ACHN (cell line): Measurements from ENCODE around the gene PWP1.
A peak's percentile ranks its signal among the peaks of the same experiment; 100 is the strongest.

Experiments used
- DNase-seq: peaks from one replicate; pipeline ENCODE4 v3.0.0-alpha.2; 2015
- in situ Hi-C: cut with HindIII; loops from 2 replicates; pipeline ENCODE4 v1.10.0; 2017; ENCODE audit warnings: low sequenced_read_pairs, low pct_ligation_motif_present, low pct_unique_long_range_greater_than_20kb

The PWP1 gene

GRCh38 chr12:107685360-107686248, at the start of gene PWP1:
TSS of gene PWP1 (plus strand) at chr12:107685799. CDS start at chr12:107685900, 101 bp downstream.
- peak; percentile 99 for DNase-seq
- in situ Hi-C loops: no loop called here

- in situ Hi-C loops: no loop called here
- DNase-seq: no peak
Measured at GRCh38 chr12:107641154-107641553, 44.4 kb upstream of the PWP1 start.

- in situ Hi-C loops: no loop called here
- DNase-seq: no peak
Measured at GRCh38 chr12:107642240-107642639, 43.4 kb upstream of the PWP1 start.

- in situ Hi-C loops: no loop called here
- DNase-seq: no peak
Measured at GRCh38 chr12:107645630-107646333, 39.8 kb upstream of the PWP1 start.

- in situ Hi-C loops: no loop called here
- no peak for DNase-seq
Measured at GRCh38 chr12:107646436-107646835, 39.2 kb upstream of the PWP1 start.

- in situ Hi-C loops: no loop called here
- no peak for DNase-seq
Measured at GRCh38 chr12:107649661-107650061, 35.9 kb upstream of the PWP1 start.

GRCh38 chr12:107650977-107651376, 34.6 kb upstream of the PWP1 start:
- in situ Hi-C loops: no loop called here
- no peak for DNase-seq

GRCh38 chr12:107651571-107652449, 33.8 kb upstream of the PWP1 start:
- DNase-seq: no peak
- in situ Hi-C loops: no loop called here

- DNase-seq: no peak
- in situ Hi-C loops: no loop called here
Measured at GRCh38 chr12:107653519-107653918, 32.1 kb upstream of the PWP1 start.

- DNase-seq: no peak
- in situ Hi-C loops: no loop called here
Measured at GRCh38 chr12:107654873-107655272, 30.7 kb upstream of the PWP1 start.

- DNase-seq: no peak
- in situ Hi-C loops: no loop called here
Measured at GRCh38 chr12:107655281-107656065, 30.1 kb upstream of the PWP1 start.

GRCh38 chr12:107656302-107656701, 29.3 kb upstream of the PWP1 start:
- in situ Hi-C loops: no loop called here
- no peak for DNase-seq

GRCh38 chr12:107657133-107657532, 28.5 kb upstream of the PWP1 start:
- DNase-seq: no peak
- in situ Hi-C loops: no loop called here

GRCh38 chr12:107657621-107658020, 28.0 kb upstream of the PWP1 start:
- no peak for DNase-seq
- in situ Hi-C loops: no loop called here

- no peak for DNase-seq
- in situ Hi-C loops: no loop called here
Measured at GRCh38 chr12:107660235-107660634, 25.4 kb upstream of the PWP1 start.

- in situ Hi-C loops: no loop called here
Measured at GRCh38 chr12:107660861-107661415, 24.7 kb upstream of the PWP1 start.

GRCh38 chr12:107661830-107662229, 23.8 kb upstream of the PWP1 start:
- no peak for DNase-seq
- in situ Hi-C loops: no loop called here

More at GRCh38 chr12:107660861-107661415, 24.7 kb upstream of the PWP1 start:
- DNase-seq: no peak

GRCh38 chr12:107662484-107662883, 23.1 kb upstream of the PWP1 start:
- in situ Hi-C loops: no loop called here
- no peak for DNase-seq
